ENCODE data around the gene CHAC2. TPM values are rescaled to one million over a fixed set of nuclear protein-coding genes. Genes with fewer than 3 reads are reported as not detected.

CHAC2 gene
- total and polyA plus RNA-seq, 2 donors from 2014 or later, result 1.6 to 3.7 TPM

GRCh38 chr2:53737091-53737490 is 30.5 kb upstream of the CHAC2 start:
- FAIRE-seq, result no peak
- no peak for DNase-seq
- no peak for TF ChIP-seq CTCF (IDR thresholded peaks at IDR 0.05; ENCODE audit: borderline replicate concordance, extremely low read depth, insufficient read depth)
- Histone ChIP-seq H3K36me3 (ENCODE audit: control insufficient read depth in 2 of 3, insufficient read depth in 3 of 3, low read length in 3 of 3) (peaks cover 0 to 2% (median 0%) of the 10 kb centered on the region in 3 donors), H3K9me3 (ENCODE audit: control insufficient read depth in 2 of 3, insufficient read depth in 1 of 3, low read length in 3 of 3) (no peaks in the 10 kb centered on the region), H3K27ac (ENCODE audit: low read depth in 2 of 2, low read length in 2 of 2) (no peak overlapping the region), H3K27me3 (ENCODE audit: control insufficient read depth, insufficient read depth, low read length) (no peaks in the 10 kb centered on the region), H3K4me1 (ENCODE audit: control insufficient read depth in 2 of 3, insufficient read depth in 2 of 3, low read depth in 1 of 3, low read length in 3 of 3) (no peaks in the 10 kb centered on the region), H3K4me3 (ENCODE audit: low read length in 3 of 3) (no peak overlapping the region), H3K9ac (ENCODE audit: low read length in 3 of 3) (no peak overlapping the region)
- intact Hi-C loops (cut with DNase I), result no loop called here

DNA sequence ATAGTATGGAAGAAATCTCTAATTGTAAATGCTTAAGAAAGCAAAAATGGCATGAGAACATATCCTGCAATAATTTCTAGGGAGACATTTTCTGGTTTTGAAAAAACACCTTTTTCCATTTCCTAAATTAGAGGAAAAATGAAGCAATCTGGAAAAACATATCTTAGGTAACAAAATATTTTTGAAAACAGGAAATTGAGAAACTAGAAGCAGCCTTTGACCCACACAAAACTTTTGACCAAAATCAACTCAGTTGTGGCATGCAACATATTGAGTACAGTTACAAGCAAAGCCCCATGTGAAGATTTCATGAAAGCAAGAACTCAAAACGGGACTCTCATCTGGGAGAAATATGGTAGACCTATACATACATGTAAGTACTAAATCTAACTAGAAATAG is 28.6 kb upstream of the CHAC2 start:
- H3K27ac ChIP-seq (ENCODE audit: low read depth in 2 of 2, low read length in 2 of 2), result no peak overlapping the region
- H3K36me3 ChIP-seq (ENCODE audit: control insufficient read depth in 2 of 3, insufficient read depth in 3 of 3, low read length in 3 of 3), result peaks cover 0 to 2% (median 0%) of the 10 kb centered on the region in 3 donors
- intact Hi-C loops (cut with DNase I), result no loop called here
- DNase-seq (no peak), FAIRE-seq (no peak)
- H3K9me3 ChIP-seq (ENCODE audit: control insufficient read depth in 2 of 3, insufficient read depth in 1 of 3, low read length in 3 of 3), result no peaks in the 10 kb centered on the region
- no peak overlapping the region for H3K4me3 ChIP-seq (ENCODE audit: low read length in 3 of 3)
- H3K9ac ChIP-seq (ENCODE audit: low read length in 3 of 3), result no peak overlapping the region
- no peaks in the 10 kb centered on the region for H3K4me1 ChIP-seq (ENCODE audit: control insufficient read depth in 2 of 3, insufficient read depth in 2 of 3, low read depth in 1 of 3, low read length in 3 of 3)
- no peak for TF ChIP-seq CTCF (IDR thresholded peaks at IDR 0.05; ENCODE audit: borderline replicate concordance, extremely low read depth, insufficient read depth)
- H3K27me3 ChIP-seq (ENCODE audit: control insufficient read depth, insufficient read depth, low read length), result no peaks in the 10 kb centered on the region

DNA sequence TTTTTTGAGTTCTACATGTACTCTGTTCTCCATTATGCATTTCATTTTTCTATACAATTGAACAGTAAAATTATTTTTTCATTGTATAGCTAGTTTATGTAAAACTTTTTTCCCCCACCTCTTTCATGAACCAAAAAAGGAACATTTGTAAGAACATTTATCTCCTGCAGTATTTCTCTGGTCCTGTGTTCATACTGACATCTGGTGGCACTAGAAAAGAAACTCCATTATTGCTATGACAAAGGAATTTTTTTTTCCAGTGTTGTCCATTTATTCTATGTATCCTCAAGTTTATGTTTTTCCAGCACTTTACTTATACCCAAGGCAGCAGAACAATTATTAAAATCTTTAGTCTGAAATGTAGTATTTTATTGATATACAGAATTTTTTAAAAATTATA is 27.4 kb upstream of the CHAC2 start:
- H3K9ac ChIP-seq (ENCODE audit: low read length in 3 of 3), result no peak overlapping the region
- H3K9me3 ChIP-seq (ENCODE audit: control insufficient read depth in 2 of 3, insufficient read depth in 1 of 3, low read length in 3 of 3), result no peaks in the 10 kb centered on the region
- no peak overlapping the region for H3K27ac ChIP-seq (ENCODE audit: low read depth in 2 of 2, low read length in 2 of 2)
- H3K27me3 ChIP-seq (ENCODE audit: control insufficient read depth, insufficient read depth, low read length), result no peaks in the 10 kb centered on the region
- no peak overlapping the region for H3K4me3 ChIP-seq (ENCODE audit: low read length in 3 of 3)
- H3K4me1 ChIP-seq (ENCODE audit: control insufficient read depth in 2 of 3, insufficient read depth in 2 of 3, low read depth in 1 of 3, low read length in 3 of 3), result no peaks in the 10 kb centered on the region
- peaks cover 0 to 2% (median 0%) of the 10 kb centered on the region in 3 donors for H3K36me3 ChIP-seq (ENCODE audit: control insufficient read depth in 2 of 3, insufficient read depth in 3 of 3, low read length in 3 of 3)
- FAIRE-seq (no peak), DNase-seq (peak in 2 of 5 donors; percentile 46 to 78)
- TF ChIP-seq CTCF (IDR thresholded peaks at IDR 0.05; ENCODE audit: borderline replicate concordance, extremely low read depth, insufficient read depth), result peak; percentile 5
- intact Hi-C loops (cut with DNase I), result no loop called here

DNA sequence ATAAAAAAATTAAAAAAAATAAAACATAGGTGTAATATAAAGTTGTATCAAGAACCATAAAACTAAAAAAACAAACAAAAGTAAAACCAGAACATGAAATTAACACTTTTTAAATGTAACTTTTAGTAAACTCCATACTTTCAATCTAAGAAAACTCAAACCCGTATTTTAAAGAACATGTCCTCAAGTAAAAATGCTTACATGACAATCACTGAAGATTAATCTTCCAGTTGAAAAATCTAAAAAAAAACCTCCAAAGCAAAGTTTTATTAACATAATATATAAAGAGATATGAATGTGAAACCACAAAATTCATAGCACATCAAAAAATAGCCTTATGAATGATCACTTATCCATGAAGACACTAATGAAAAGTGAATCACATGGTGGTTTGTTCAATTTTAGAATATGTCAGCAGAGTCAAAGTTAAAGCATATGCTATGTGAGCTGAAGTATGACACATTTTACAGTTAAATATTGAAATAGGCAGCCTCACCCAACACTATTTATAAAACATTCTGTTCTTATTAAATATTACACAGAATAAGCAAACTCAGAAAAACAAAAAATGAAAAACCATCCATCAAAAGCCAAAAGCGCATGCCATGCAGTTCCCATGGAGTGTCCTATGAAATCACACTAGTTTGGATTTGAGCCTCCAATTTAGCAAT is 23.1 kb upstream of the CHAC2 start:
- H3K27ac ChIP-seq (ENCODE audit: low read depth in 2 of 2, low read length in 2 of 2), result no peak overlapping the region
- H3K36me3 ChIP-seq (ENCODE audit: control insufficient read depth in 2 of 3, insufficient read depth in 3 of 3, low read length in 3 of 3), result no peaks in the 10 kb centered on the region
- no peak overlapping the region for H3K4me3 ChIP-seq (ENCODE audit: low read length in 3 of 3)
- H3K4me1 ChIP-seq (ENCODE audit: control insufficient read depth in 2 of 3, insufficient read depth in 2 of 3, low read depth in 1 of 3, low read length in 3 of 3), result no peaks in the 10 kb centered on the region
- FAIRE-seq (no peak), DNase-seq (no peak)
- intact Hi-C loops (cut with DNase I), result no loop called here
- H3K9ac ChIP-seq (ENCODE audit: low read length in 3 of 3), result no peak overlapping the region
- no peaks in the 10 kb centered on the region for H3K27me3 ChIP-seq (ENCODE audit: control insufficient read depth, insufficient read depth, low read length)
- no peak for TF ChIP-seq CTCF (IDR thresholded peaks at IDR 0.05; ENCODE audit: borderline replicate concordance, extremely low read depth, insufficient read depth)
- H3K9me3 ChIP-seq (ENCODE audit: control insufficient read depth in 2 of 3, insufficient read depth in 1 of 3, low read length in 3 of 3), result no peaks in the 10 kb centered on the region
